Coronary artery (tissue), 2 donors: Measurements from ENCODE around the gene UBXN6.

Source experiments
- DNase-seq: peaks from one replicate; pipeline ENCODE4 v3.0.0-alpha.2; 2017; ENCODE audit warnings: low spot score
- H3K27ac ChIP-seq, 2 donors: fragments of 200-600 bp; sonication (generic); one replicate each; pipeline ENCODE4 v1.5.1; 2016 to 2019
- H3K4me3 ChIP-seq: fragments of 200-600 bp; sonication (generic); 2 replicates; pipeline ENCODE4 v1.5.1; 2016; ENCODE audit warnings: mild to moderate bottlenecking, moderate library complexity
- CTCF ChIP-seq: fragments of 200-600 bp; sonication (generic); IDR thresholded peaks from one replicate; pipeline ENCODE4 v1.5.1; 2019; ENCODE audit warnings: antibody characterized with exemption

The UBXN6 gene

GRCh38 chr19:4454747-4455718 lies 2.6 kb downstream of the UBXN6 start:
- H3K4me3 ChIP-seq: peak overlapping the region; percentile 88
- no peak for TF ChIP-seq CTCF
- peak overlapping the region in 1 of 2 donors; percentile 92 for H3K27ac ChIP-seq
- DNase-seq: no peak

GRCh38 chr19:4453232-4454179 lies 4.1 kb downstream of the UBXN6 start:
- no peak overlapping the region for H3K27ac ChIP-seq

DNA sequence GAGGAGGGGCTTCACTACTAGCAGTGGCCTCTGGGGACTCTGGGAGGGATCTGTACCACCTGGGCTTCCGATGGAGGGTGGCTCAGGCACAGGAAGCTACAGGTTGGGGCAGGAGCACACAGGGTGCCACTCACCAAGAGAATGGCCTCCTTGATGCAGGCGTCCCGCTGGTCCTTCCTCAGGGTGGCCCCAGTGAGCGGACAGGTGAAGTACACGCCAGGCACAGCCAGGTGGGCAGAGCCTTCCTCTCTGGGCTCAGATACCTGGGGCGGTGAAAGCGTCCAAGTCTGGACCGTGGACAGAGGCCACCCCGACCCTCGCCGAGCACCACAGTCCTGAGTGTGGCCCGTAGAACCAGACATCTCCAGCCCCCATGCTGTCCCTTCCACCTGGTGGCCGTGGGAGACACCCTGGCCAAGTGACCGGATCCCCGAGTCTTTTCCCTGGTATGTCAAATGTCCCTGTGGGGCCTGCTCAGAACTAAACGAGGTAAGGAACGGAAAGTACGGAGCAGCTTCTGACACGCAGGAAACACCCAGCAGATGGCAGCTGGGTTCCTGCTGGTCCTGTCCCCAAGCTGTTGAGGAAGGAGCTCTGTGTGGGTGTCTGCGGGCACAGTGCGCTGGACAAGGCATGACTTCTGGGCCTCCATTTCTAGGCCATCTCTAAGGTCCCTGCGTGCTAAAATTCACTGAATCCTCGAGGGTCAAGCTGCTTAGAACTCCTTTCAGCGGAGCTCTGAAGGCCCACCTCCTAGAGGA lies 5.2 kb downstream of the UBXN6 start:
- Histone ChIP-seq H3K27ac (no peak overlapping the region), H3K4me3 (no peak overlapping the region)
- no peak for DNase-seq
- TF ChIP-seq CTCF: no peak

More at GRCh38 chr19:4453232-4454179, 4.1 kb downstream of the UBXN6 start:
- no peak for DNase-seq
- TF ChIP-seq CTCF: no peak
- no peak overlapping the region for H3K4me3 ChIP-seq

- Histone ChIP-seq H3K4me3 (no peak overlapping the region), H3K27ac (no peak overlapping the region)
- TF ChIP-seq CTCF: no peak
- no peak for DNase-seq
Measured at GRCh38 chr19:4449639-4450028, 8.0 kb downstream of the UBXN6 start.

- no peak for DNase-seq
- no peak for TF ChIP-seq CTCF
- no peak overlapping the region for H3K27ac ChIP-seq
- no peak overlapping the region for H3K4me3 ChIP-seq
Measured at GRCh38 chr19:4449022-4449638, 8.5 kb downstream of the UBXN6 start.
